Measurements from ENCODE around the gene ARSD.
"Not testable (repeated sequence)": the region's sequence is repeated elsewhere in the genome, so short reads cannot be mapped to it uniquely, and the experiment has no call there.

GRCh38 chrX:2963992-2964794 is 35.1 kb upstream of the ARSD start:
- TF ChIP-seq CBFB (CRISPR knock-in tag; IDR thresholded peaks at IDR 0.05; ENCODE audit: low read depth); CTCF (IDR thresholded peaks at IDR 0.05); USF2 (CRISPR knock-in tag; IDR thresholded peaks at IDR 0.05); ESRRA (CRISPR knock-in tag; IDR thresholded peaks at IDR 0.05; ENCODE audit: borderline replicate concordance); HMGXB4 (CRISPR knock-in tag; IDR thresholded peaks at IDR 0.05); AR (CRISPR knock-in tag; IDR thresholded peaks at IDR 0.05); TEAD4 (CRISPR knock-in tag; IDR thresholded peaks at IDR 0.05); TP53 (CRISPR knock-in tag; IDR thresholded peaks at IDR 0.05); ELF4 (CRISPR knock-in tag; IDR thresholded peaks at IDR 0.05; ENCODE audit: low read depth): not testable (repeated sequence)
